HFFc6 (cell line): ENCODE results near the gene KLRD1. TPM values are rescaled to one million over a fixed set of nuclear protein-coding genes. Genes with fewer than 3 reads are reported as not detected.
"Not testable (repeated sequence)": the region's sequence is repeated elsewhere in the genome, so short reads cannot be mapped to it uniquely, and the experiment has no call there.

ENCODE experiments used
- DNase-seq: peaks from one replicate; pipeline ENCODE4 v3.0.0-alpha.2; 2018
- H3K27ac Mint-ChIP-seq: 2 replicates; pipeline ENCODE4 v1.8.0; 2020; ENCODE audit warnings: mild to moderate bottlenecking, mixed read lengths
- H3K27me3 Mint-ChIP-seq: 2 replicates; pipeline ENCODE4 v1.8.0; 2021; ENCODE audit warnings: mild to moderate bottlenecking, moderate library complexity, mixed read lengths; ENCODE audit not compliant: insufficient read depth
- H3K36me3 Mint-ChIP-seq: 2 replicates; pipeline ENCODE4 v1.8.0; 2021; ENCODE audit warnings: low read depth, mixed read lengths
- H3K4me1 Mint-ChIP-seq: 2 replicates; pipeline ENCODE4 v1.8.0; 2020; ENCODE audit warnings: low read depth, mixed read lengths
- H3K4me3 Mint-ChIP-seq: 2 replicates; pipeline ENCODE4 v1.8.0; 2020; ENCODE audit warnings: mild to moderate bottlenecking, moderate library complexity, mixed read lengths
- H3K9me3 Mint-ChIP-seq: 2 replicates; pipeline ENCODE4 v1.8.0; 2020; ENCODE audit warnings: mild to moderate bottlenecking, mixed read lengths
- CTCF ChIP-seq: fragments of 200-600 bp; sonication (generic); IDR thresholded peaks from 2 replicates; pipeline ENCODE4 v1.5.0; 2021; ENCODE audit warnings: antibody characterized with exemption, mild to moderate bottlenecking
- total RNA-seq, 6 experiments: library from RNA; stranded (reverse); fragmentation: NEBNext Ultra II Directional; extraction: Animal tissue kit (Norgen Biotek cat#: 25700); gene quantifications; 2 replicates in 1 of 6; 3 replicates in 5 of 6; pipeline ENCODE4 v1.2.3, GENCODE V29; 2021

KLRD1 gene
- total RNA-seq, 6 experiments from 2014 or later = 0.14 to 0.78 (median 0.28) TPM

DNA sequence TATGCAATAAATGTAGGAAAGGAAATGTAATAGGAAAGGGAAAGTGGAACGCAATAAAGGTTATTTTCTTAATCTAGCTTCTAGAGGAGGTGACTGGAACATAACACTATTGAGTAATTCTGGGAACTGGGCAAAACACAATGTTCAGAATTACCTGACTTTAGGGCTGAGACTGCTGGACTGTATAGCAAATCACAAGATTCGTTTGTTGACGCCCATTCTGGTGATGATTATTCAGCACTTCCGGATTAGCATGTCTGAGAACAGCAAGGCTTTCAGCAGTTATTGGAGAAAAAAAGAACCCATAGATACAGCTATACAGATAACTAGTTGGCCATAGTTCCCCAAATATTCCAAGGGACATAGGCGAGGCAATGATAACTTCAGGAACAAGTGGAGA, 2.3 kb upstream of the KLRD1 start:
- no peaks in the 10 kb centered on the region for H3K36me3 Mint-ChIP-seq
- peaks cover 23% of the 10 kb centered on the region for H3K27me3 Mint-ChIP-seq
- H3K4me3 Mint-ChIP-seq = no peak overlapping the region
- no peaks in the 10 kb centered on the region; the same call in 1 of the 2 replicates for H3K9me3 Mint-ChIP-seq
- H3K27ac Mint-ChIP-seq = no peak overlapping the region
- peaks cover 9% of the 10 kb centered on the region for H3K4me1 Mint-ChIP-seq
- TF ChIP-seq CTCF = no peak
- DNase-seq = no peak

DNA sequence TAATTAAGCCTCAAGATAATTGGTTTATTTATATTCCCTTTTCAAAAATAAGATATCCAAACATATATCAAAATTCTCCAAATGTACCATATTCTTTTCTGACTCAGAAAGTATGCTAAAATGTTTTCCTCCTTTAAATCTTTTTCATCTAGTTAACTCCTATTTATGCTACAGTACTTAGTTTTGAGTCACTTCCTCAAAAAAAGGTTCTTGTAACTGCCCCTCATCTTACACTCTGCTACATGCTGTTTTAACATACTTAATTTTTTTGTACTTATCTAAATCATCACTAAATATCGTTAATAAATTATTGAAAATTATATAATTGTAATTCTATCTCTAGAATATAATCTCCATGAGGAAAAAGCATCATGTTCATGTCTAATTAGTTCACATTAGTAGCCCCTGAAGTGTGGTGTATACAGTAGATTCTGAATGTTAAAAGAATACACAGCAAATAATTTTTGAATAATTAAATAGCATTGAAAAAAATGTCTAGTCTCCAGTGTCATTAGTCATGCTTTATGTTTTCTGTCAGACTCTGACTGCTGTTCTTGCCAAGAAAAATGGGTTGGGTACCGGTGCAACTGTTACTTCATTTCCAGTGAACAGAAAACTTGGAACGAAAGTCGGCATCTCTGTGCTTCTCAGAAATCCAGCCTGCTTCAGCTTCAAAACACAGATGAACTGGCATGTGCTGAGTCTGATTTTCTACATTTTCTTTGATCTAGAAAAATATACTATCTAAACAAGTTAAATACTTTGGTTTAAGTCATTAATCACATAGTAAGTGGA, 3.5 kb downstream of the KLRD1 start:
- Mint-ChIP-seq H3K9me3 (no peaks in the 10 kb centered on the region), H3K36me3 (no peaks in the 10 kb centered on the region), H3K4me3 (no peak overlapping the region), H3K27ac (no peak overlapping the region), H3K27me3 (peaks cover 10% of the 10 kb centered on the region), H3K4me1 (peaks cover 9% of the 10 kb centered on the region)
- DNase-seq = no peak
- TF ChIP-seq CTCF = no peak

DNA sequence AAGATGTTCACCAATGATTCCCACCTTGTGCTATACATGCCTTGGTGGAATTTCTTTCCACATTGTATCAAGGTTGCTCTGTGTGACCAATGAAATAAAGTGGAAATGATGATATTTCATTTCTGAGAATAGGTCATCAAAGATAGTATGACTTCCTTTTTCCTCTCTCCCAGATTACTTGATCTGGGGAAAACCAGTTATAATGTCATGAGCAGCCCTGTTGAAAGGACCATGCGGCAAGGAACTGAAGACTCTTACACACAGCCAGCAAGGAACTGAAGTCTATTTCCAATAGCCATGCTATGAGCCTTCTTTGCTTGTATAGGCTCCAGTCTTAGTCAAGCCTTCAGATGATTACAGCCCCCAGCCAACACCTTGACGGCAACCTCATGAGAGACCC, 11.7 kb downstream of the KLRD1 start:
- H3K27me3 Mint-ChIP-seq = peaks cover 22% of the 10 kb centered on the region
- TF ChIP-seq CTCF = no peak
- DNase-seq = no peak
- H3K4me3 Mint-ChIP-seq = no peak overlapping the region
- H3K4me1 Mint-ChIP-seq = no peaks in the 10 kb centered on the region
- H3K27ac Mint-ChIP-seq = no peak overlapping the region
- no peaks in the 10 kb centered on the region for H3K36me3 Mint-ChIP-seq
- H3K9me3 Mint-ChIP-seq = no peaks in the 10 kb centered on the region

DNA sequence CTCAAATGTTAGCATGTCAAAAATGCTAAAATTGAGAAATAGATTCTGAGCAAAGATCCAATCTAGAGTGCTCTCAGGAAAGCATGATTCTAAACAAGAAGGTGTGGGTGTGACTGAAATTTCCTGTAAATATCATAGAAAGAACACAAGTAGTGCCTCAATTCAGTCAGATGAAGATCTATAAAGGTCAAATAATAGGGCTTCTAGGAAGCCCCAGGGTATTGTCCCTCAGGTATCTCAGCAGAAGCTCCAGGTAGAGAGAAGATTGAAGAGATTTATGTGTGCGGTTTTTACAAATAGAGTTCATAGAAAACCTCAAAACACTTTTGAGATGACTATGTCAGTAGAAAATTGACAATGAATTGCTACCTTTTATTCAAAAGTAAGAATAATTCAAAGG, 13.0 kb downstream of the KLRD1 start:
- Mint-ChIP-seq H3K4me1 (no peaks in the 10 kb centered on the region), H3K27ac (no peak overlapping the region), H3K36me3 (no peaks in the 10 kb centered on the region), H3K4me3 (no peak overlapping the region), H3K9me3 (no peaks in the 10 kb centered on the region), H3K27me3 (peaks cover 23% of the 10 kb centered on the region)
- TF ChIP-seq CTCF = no peak
- DNase-seq = no peak

- not testable (repeated sequence) for H3K4me3 Mint-ChIP-seq, H3K4me1 Mint-ChIP-seq, H3K27ac Mint-ChIP-seq, H3K36me3 Mint-ChIP-seq, DNase-seq, H3K27me3 Mint-ChIP-seq, H3K9me3 Mint-ChIP-seq
Measured at GRCh38 chr12:10328691-10329090, 21.0 kb downstream of the KLRD1 start.

GRCh38 chr12:10331642-10332239, 24.1 kb downstream of the KLRD1 start:
- no peak overlapping the region for H3K27ac Mint-ChIP-seq
- TF ChIP-seq CTCF = peak; percentile 84
- DNase-seq = peak; percentile 59
- no peaks in the 10 kb centered on the region; the same call in 1 of the 2 replicates for H3K36me3 Mint-ChIP-seq
- peaks cover 5% of the 10 kb centered on the region; the same call in 1 of the 2 replicates for H3K4me1 Mint-ChIP-seq
- H3K9me3 Mint-ChIP-seq = peaks cover 5% of the 10 kb centered on the region
- no peak overlapping the region for H3K4me3 Mint-ChIP-seq
- no peaks in the 10 kb centered on the region; the same call in none of the 2 replicates for H3K27me3 Mint-ChIP-seq

GRCh38 chr12:10336196-10336595, 28.5 kb downstream of the KLRD1 start:
- not testable (repeated sequence) for H3K9me3 Mint-ChIP-seq, H3K4me3 Mint-ChIP-seq, H3K36me3 Mint-ChIP-seq, H3K27ac Mint-ChIP-seq, DNase-seq, H3K27me3 Mint-ChIP-seq
- peaks cover 30% of the 10 kb centered on the region for H3K4me1 Mint-ChIP-seq

DNA sequence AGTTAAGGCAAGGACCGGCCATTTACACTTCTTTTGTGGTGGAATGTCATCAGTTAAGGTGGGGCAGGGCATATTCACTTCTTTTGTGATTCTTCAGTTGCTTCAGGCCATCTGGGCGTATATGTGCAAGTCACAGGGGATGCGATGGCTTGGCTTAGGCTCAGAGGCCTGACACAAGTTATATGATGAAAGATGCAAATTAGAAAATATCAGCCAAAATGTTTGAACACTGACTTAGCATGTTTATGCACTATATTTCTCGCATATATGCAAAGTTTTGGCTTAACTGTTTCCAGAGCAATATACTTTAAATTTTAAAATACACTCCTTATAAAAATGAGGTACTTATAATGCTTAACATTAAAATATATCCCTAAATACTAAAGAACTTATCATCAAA, 30.8 kb downstream of the KLRD1 start:
- not testable (repeated sequence) for H3K27me3 Mint-ChIP-seq, H3K27ac Mint-ChIP-seq, H3K9me3 Mint-ChIP-seq, DNase-seq, H3K4me3 Mint-ChIP-seq, H3K36me3 Mint-ChIP-seq
- H3K4me1 Mint-ChIP-seq = peaks cover 44% of the 10 kb centered on the region
